AG04450 (cell line): ENCODE measurements around the gene WHRN. TPM values are rescaled to one million over a fixed set of nuclear protein-coding genes. Genes with fewer than 3 reads are reported as not detected.

ENCODE experiments used
- CTCF ChIA-PET: fragments of 300-600, 350-600 bp; formaldehyde crosslinking; extraction: SDS; loops from one replicate; lab custom pipeline; 2022; ENCODE audit warnings: antibody characterized with exemption, inconsistent platforms; lab: Charles Lee
- POLR2A ChIA-PET: fragments of 350-600 bp; formaldehyde crosslinking; extraction: SDS; loops from one replicate; lab custom pipeline; 2021; ENCODE audit warnings: antibody characterized with exemption, inconsistent platforms; lab: Yijun Ruan, JAX
- DNase-seq: peaks from one replicate; pipeline ENCODE4 v3.0.0-alpha.2; 2011; ENCODE audit warnings: low read depth, low spot score
- H3K27ac ChIP-seq: one replicate; pipeline ENCODE4 v1.5.1; 2012; ENCODE audit warnings: low read depth, low read length, control low read depth
- H3K27me3 ChIP-seq: one replicate; pipeline ENCODE4 v1.6.0; 2012; ENCODE audit warnings: low read length; ENCODE audit not compliant: control insufficient read depth, insufficient read depth
- H3K4me3 ChIP-seq: 2 replicates; pipeline ENCODE4 v1.5.1; 2011; ENCODE audit warnings: mild to moderate bottlenecking, low read depth, low read length, control low read depth
- H3K9me3 ChIP-seq: 2 replicates; pipeline ENCODE4 v1.5.1; 2012; ENCODE audit warnings: low read length; ENCODE audit not compliant: control insufficient read depth, insufficient read depth
- polyA plus RNA-seq: library from polyadenylated mRNA; depleted of rRNA; stranded (reverse); fragments of >200 nt; gene quantifications from 2 replicates; pipeline ENCODE4 v1.2.3, GENCODE V29; 2011; rRNA removed
- small RNA-seq: library from RNA; depleted of rRNA; stranded (forward); fragments of <200 nt; gene quantifications from one replicate; pipeline ENCODE3, GENCODE V24; 2012; ENCODE audit warnings: low read depth; ENCODE audit not compliant: insufficient read length
- TF ChIP-seq, protein P1 (sequence below): IDR thresholded peaks from 2 replicates; pipeline ENCODE4 v1.5.1; 2011; ENCODE audit warnings: low read depth, low read length, control low read depth, inconsistent platforms

The WHRN gene
- polyA plus RNA-seq, 1 experiment: 1.1 TPM

DNA sequence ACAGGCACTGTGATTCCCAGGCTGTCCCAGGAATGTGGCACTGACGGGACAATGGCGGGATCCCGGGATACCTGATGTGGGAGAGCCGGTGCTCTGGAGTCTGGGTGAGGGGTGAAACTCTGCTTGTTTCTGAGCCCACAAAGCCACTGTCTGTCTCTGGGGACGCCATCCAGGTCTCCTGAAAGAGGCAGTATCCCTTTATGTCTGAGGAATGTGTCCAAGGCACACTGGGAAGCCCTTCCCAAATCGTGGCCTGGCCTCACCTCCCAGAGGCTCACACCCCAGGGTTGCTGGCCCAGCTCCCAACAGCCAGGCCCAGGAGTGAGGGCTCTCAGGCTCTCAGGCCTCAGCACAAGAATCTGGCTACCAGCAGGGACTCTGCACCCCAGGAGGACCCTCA, 148.5 kb downstream of the WHRN start:
- no peak for DNase-seq
- no peaks in the 10 kb centered on the region for H3K27me3 ChIP-seq
- POLR2A ChIA-PET: no interaction called here
- CTCF ChIA-PET: no interaction called here
- no peaks in the 10 kb centered on the region; the same call in 1 of the 2 replicates for H3K9me3 ChIP-seq
- no peak overlapping the region for H3K4me3 ChIP-seq
- TF ChIP-seq, protein P1, sequence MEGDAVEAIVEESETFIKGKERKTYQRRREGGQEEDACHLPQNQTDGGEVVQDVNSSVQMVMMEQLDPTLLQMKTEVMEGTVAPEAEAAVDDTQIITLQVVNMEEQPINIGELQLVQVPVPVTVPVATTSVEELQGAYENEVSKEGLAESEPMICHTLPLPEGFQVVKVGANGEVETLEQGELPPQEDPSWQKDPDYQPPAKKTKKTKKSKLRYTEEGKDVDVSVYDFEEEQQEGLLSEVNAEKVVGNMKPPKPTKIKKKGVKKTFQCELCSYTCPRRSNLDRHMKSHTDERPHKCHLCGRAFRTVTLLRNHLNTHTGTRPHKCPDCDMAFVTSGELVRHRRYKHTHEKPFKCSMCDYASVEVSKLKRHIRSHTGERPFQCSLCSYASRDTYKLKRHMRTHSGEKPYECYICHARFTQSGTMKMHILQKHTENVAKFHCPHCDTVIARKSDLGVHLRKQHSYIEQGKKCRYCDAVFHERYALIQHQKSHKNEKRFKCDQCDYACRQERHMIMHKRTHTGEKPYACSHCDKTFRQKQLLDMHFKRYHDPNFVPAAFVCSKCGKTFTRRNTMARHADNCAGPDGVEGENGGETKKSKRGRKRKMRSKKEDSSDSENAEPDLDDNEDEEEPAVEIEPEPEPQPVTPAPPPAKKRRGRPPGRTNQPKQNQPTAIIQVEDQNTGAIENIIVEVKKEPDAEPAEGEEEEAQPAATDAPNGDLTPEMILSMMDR: no peak
- no peak overlapping the region for H3K27ac ChIP-seq

DNA sequence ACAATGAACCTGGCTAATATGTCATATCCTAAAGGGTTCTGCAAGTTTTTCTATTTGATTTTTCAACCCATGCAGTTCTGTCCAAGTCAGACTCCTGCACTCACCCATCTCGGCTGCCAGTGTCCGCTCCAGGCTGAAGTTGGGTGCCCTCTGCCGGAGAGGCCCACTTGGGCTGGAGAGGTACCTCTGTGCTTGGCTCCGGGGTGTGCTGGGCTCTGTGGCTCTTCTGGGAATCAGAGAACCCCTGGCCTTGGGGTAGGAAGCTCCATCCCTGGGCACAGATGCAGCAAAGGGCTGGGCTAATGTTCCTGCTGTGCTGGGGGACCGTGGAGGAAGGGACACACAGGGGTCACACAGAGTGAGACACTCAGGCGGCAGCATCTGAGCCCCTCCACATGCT, 149.5 kb downstream of the WHRN start:
- Histone ChIP-seq H3K4me3 (no peak overlapping the region), H3K27me3 (no peaks in the 10 kb centered on the region), H3K9me3 (no peaks in the 10 kb centered on the region; the same call in 1 of the 2 replicates), H3K27ac (no peak overlapping the region)
- POLR2A ChIA-PET: no interaction called here
- DNase-seq: no peak
- TF ChIP-seq, protein P1: no peak
- CTCF ChIA-PET: no interaction called here

Small RNAs within 50 kb of the gene (small RNA-seq; reads per million reads assigned to genes)
- not detected for gene AL138895.2

Other genes starting within 250 kb of the WHRN start
- 0.17 TPM in 1 of 2 replicates, not detected in the other for gene ORM1, start 182.4 kb downstream of the WHRN start, polyA plus RNA-seq
- gene ORM2, start 175.6 kb downstream of the WHRN start, polyA plus RNA-seq: not detected in 2 replicates
- gene AKNA, start 117.5 kb downstream of the WHRN start, polyA plus RNA-seq: 7.0 and 7.5 TPM in 2 replicates
- 118 and 138 TPM in 2 replicates for gene ATP6V1G1, start 82.3 kb upstream of the WHRN start, polyA plus RNA-seq
- gene TMEM268, start 105.8 kb upstream of the WHRN start, polyA plus RNA-seq: 15.1 and 16.1 TPM in 2 replicates
- gene TEX53, start 152.3 kb upstream of the WHRN start, polyA plus RNA-seq: not detected in 2 replicates
- not detected in 2 replicates for gene TEX48, start 176.7 kb upstream of the WHRN start, polyA plus RNA-seq